ENCODE measurements around the gene LARP6. TPM values are rescaled to one million over a fixed set of nuclear protein-coding genes. Genes with fewer than 3 reads are reported as not detected.

LARP6 gene
- total RNA-seq, 1 donor = 36.7 TPM

- TF ChIP-seq CTCF (IDR thresholded peaks at IDR 0.05; ENCODE audit: insufficient read depth, low read depth, low read length) = no peak
- no peak overlapping the region for H3K4me3 ChIP-seq (ENCODE audit: low read depth, low read length)
- DNase-seq (ENCODE audit: low read depth) = peak; percentile 79
Observed at GRCh38 chr15:70802629-70803028, 51.3 kb downstream of the LARP6 start.

GRCh38 chr15:70801109-70801508, 52.8 kb downstream of the LARP6 start:
- TF ChIP-seq CTCF (IDR thresholded peaks at IDR 0.05; ENCODE audit: insufficient read depth, low read depth, low read length) = no peak
- no peak overlapping the region for H3K4me3 ChIP-seq (ENCODE audit: low read depth, low read length)
- DNase-seq (ENCODE audit: low read depth) = no peak

- peak; percentile 99 for DNase-seq (ENCODE audit: low read depth)
- TF ChIP-seq CTCF (IDR thresholded peaks at IDR 0.05; ENCODE audit: insufficient read depth, low read depth, low read length) = no peak
- no peak overlapping the region for H3K4me3 ChIP-seq (ENCODE audit: low read depth, low read length)
Observed at GRCh38 chr15:70799667-70800450, 54.1 kb downstream of the LARP6 start.

GRCh38 chr15:70797464-70797863, 56.5 kb downstream of the LARP6 start:
- DNase-seq (ENCODE audit: low read depth) = no peak
- no peak for TF ChIP-seq CTCF (IDR thresholded peaks at IDR 0.05; ENCODE audit: insufficient read depth, low read depth, low read length)
- H3K4me3 ChIP-seq (ENCODE audit: low read depth, low read length) = no peak overlapping the region

- DNase-seq (ENCODE audit: low read depth) = no peak
- no peak overlapping the region for H3K4me3 ChIP-seq (ENCODE audit: low read depth, low read length)
- TF ChIP-seq CTCF (IDR thresholded peaks at IDR 0.05; ENCODE audit: insufficient read depth, low read depth, low read length) = no peak
Observed at GRCh38 chr15:70796516-70797310, 57.2 kb downstream of the LARP6 start.

- H3K4me3 ChIP-seq (ENCODE audit: low read depth, low read length) = peak overlapping the region; percentile 34
- peak; percentile 96 for DNase-seq (ENCODE audit: low read depth)
- TF ChIP-seq CTCF (IDR thresholded peaks at IDR 0.05; ENCODE audit: insufficient read depth, low read depth, low read length) = no peak
Observed at GRCh38 chr15:70795311-70795665, 58.7 kb downstream of the LARP6 start.
